ENCODE measurements around the gene RRAD.

DNA sequence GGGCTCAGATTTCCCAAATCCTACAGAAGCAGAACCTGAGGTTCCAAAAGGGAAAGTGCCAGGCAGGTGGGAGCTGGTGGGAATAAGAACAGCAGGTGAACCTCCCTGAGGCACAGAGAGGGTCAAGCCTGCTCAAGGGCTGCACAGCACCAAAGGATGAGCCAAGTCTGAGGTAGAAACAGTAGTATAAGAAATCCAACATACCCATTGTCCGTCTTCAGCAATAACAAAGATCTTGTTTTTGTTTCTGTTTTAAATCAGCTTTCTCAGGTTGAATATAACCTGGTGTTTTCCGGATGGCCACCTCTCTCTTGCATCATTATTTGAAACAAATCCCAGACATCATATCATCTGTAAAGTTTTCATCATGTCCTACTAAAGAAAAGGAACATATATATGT is 25.1 kb upstream of the RRAD start:
- TF ChIP-seq, protein P1, sequence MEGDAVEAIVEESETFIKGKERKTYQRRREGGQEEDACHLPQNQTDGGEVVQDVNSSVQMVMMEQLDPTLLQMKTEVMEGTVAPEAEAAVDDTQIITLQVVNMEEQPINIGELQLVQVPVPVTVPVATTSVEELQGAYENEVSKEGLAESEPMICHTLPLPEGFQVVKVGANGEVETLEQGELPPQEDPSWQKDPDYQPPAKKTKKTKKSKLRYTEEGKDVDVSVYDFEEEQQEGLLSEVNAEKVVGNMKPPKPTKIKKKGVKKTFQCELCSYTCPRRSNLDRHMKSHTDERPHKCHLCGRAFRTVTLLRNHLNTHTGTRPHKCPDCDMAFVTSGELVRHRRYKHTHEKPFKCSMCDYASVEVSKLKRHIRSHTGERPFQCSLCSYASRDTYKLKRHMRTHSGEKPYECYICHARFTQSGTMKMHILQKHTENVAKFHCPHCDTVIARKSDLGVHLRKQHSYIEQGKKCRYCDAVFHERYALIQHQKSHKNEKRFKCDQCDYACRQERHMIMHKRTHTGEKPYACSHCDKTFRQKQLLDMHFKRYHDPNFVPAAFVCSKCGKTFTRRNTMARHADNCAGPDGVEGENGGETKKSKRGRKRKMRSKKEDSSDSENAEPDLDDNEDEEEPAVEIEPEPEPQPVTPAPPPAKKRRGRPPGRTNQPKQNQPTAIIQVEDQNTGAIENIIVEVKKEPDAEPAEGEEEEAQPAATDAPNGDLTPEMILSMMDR (IDR thresholded peaks at IDR 0.05; ENCODE audit: low read depth, low read length, missing input control) = no peak
- TF ChIP-seq FOXA1 (IDR thresholded peaks at IDR 0.05) = no peak

Measured in liver (tissue), 2 donors.